BLaER1 (cell line): ENCODE data around the gene UMAD1.
A peak's percentile ranks its signal among the peaks of the same experiment; 100 is the strongest.

Experiments
- H3K27ac ChIP-seq: shearing (Covaris generic); formaldehyde crosslinking; 2 replicates; pipeline ENCODE4 v1.8.1; 2022
- H3K27me3 ChIP-seq: shearing (Covaris generic); formaldehyde crosslinking; 2 replicates; pipeline ENCODE4 v1.8.1; 2022
- H3K36me3 ChIP-seq: shearing (Covaris generic); formaldehyde crosslinking; 2 replicates; pipeline ENCODE4 v1.8.1; 2022
- H3K4me1 ChIP-seq: shearing (Covaris generic); formaldehyde crosslinking; 2 replicates; pipeline ENCODE4 v1.8.1; 2022
- H3K4me2 ChIP-seq: shearing (Covaris generic); formaldehyde crosslinking; 2 replicates; pipeline ENCODE4 v1.8.1; 2022
- H3K4me3 ChIP-seq: shearing (Covaris generic); formaldehyde crosslinking; 2 replicates; pipeline ENCODE4 v1.8.1; 2022
- H3K9ac ChIP-seq: shearing (Covaris generic); formaldehyde crosslinking; 2 replicates; pipeline ENCODE4 v1.8.1; 2022
- H3K9me3 ChIP-seq: shearing (Covaris generic); formaldehyde crosslinking; 2 replicates; pipeline ENCODE4 v1.8.1; 2022
- H4K20me1 ChIP-seq: shearing (Covaris generic); formaldehyde crosslinking; 2 replicates; pipeline ENCODE4 v1.8.1; 2022
- Cebpa-rat ChIP-seq: shearing (Covaris generic); IDR thresholded peaks from 2 replicates; pipeline ENCODE4 v1.8.1; 2022

The UMAD1 gene

DNA sequence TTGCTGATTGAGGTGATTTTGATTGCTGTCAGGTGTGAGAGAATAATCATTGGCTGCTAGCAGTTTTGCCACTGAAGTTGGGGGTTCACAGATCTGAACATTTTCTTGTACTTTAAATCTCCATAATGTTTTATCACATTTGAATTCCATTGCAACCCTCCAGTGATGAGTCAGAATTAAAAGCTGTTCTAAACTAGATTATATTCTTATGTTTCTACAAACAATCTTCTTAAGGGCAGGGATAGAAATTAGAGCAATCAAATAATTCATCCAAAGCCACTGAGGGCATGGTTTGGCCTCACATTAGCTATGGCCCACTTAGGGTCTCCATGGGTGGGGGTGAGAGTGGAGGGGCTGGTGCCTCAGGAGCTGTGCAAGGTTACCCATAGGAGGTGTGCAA, 130.9 kb downstream of the UMAD1 start:
- no peak overlapping the region for H3K4me2 ChIP-seq
- no peak for TF ChIP-seq Cebpa-rat

DNA sequence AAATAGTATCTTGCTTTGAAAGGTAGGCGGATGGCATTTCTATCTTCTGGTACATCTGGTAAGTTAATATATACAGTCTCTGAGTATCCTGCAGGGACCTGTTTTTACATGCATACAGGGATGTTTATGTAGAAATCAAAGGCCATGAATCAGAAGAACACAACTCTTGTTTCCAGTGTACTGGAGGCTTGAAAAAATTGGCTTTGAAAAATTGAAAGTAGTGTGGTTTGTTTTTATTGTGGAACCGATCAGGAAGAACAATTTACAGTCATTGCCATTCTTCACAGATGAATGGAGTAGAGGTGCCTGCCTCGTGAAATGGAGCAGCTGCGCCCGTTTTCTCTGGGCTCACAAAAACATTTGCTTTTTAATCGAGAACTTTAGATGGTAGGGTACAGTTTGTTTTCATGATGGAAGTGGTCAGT, 131.9 kb downstream of the UMAD1 start:
- 0 out of 2 replicates have a peak overlapping the region, but pooled peaks have one; percentile 4 for H3K27ac ChIP-seq
- no peaks in the 10 kb centered on the region for H4K20me1 ChIP-seq
- H3K4me1 ChIP-seq, result peaks cover 22% of the 10 kb centered on the region
- H3K27me3 ChIP-seq, result no peaks in the 10 kb centered on the region
- no peaks in the 10 kb centered on the region for H3K36me3 ChIP-seq
- peak overlapping the region; percentile 55 for H3K9ac ChIP-seq
- peak overlapping the region; percentile 69 for H3K4me2 ChIP-seq
- no peak for TF ChIP-seq Cebpa-rat
- no peaks in the 10 kb centered on the region for H3K9me3 ChIP-seq
- no peak overlapping the region for H3K4me3 ChIP-seq

More for the DNA sequence above, 130.9 kb downstream of the UMAD1 start:
- Histone ChIP-seq H3K9ac (no peak overlapping the region), H3K9me3 (no peaks in the 10 kb centered on the region), H4K20me1 (no peaks in the 10 kb centered on the region), H3K4me1 (peaks cover 22% of the 10 kb centered on the region), H3K36me3 (no peaks in the 10 kb centered on the region), H3K4me3 (no peak overlapping the region), H3K27ac (no peak overlapping the region), H3K27me3 (no peaks in the 10 kb centered on the region)

DNA sequence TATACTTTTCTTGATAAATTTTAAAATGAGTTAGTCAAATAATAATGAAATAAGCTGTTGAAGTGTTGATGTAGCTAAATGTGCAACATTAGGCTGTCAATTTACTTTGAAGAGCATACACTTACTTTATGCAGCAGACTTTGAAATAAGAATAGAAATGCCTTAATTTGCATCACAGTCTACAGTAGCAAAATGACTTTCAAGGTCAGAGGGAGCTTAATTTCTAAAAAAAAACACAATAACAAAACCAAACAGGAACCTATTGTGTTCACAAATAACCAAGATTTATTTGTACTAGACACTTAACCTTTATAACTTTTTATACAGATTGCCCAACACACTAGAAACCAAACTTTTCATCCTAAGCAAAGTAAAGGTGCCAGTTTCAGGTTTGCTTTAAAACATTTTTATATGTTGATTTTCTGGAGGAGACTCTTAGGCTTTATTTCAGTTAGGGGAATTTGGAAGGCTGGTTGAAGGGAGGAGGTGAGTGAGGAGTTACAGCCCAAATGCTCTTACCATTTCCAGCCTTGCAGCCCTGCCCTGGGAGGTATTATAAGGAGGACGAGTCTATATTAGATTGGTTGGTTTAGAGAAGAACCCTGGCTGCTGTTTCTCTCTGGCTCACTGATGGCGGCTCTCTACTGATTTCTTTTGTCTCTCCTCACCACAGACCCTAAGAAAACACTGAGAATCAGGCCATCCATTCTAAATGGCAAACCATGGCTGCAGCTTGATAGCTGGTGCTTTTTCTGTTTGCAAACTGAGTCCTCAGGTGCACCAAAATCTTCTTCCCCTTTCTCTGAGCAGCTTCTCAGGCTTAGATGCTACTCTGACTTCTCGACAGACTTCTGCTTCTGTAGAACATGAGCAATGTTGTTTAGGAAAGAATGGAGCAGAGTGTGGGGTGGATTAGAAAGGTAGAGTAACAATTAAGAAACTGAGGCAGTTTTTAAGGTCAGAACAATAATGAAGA, 133.1 kb downstream of the UMAD1 start:
- no peaks in the 10 kb centered on the region for H3K36me3 ChIP-seq
- H4K20me1 ChIP-seq, result no peaks in the 10 kb centered on the region
- no peaks in the 10 kb centered on the region for H3K27me3 ChIP-seq
- H3K9me3 ChIP-seq, result no peaks in the 10 kb centered on the region
- no peak overlapping the region for H3K4me3 ChIP-seq
- TF ChIP-seq Cebpa-rat, result no peak
- peaks cover 22% of the 10 kb centered on the region for H3K4me1 ChIP-seq
- peak overlapping the region; percentile 69 for H3K4me2 ChIP-seq
- H3K9ac ChIP-seq, result no peak overlapping the region
- no peak overlapping the region for H3K27ac ChIP-seq

- Histone ChIP-seq H3K9ac (no peak overlapping the region), H3K4me1 (peaks cover 7% of the 10 kb centered on the region), H3K9me3 (no peaks in the 10 kb centered on the region), H3K4me2 (no peak overlapping the region), H3K36me3 (no peaks in the 10 kb centered on the region), H4K20me1 (no peaks in the 10 kb centered on the region), H3K27ac (no peak overlapping the region), H3K4me3 (no peak overlapping the region), H3K27me3 (no peaks in the 10 kb centered on the region)
- no peak for TF ChIP-seq Cebpa-rat
Measured at GRCh38 chr7:7779888-7780287, 139.3 kb downstream of the UMAD1 start.

GRCh38 chr7:7783001-7783400, 142.4 kb downstream of the UMAD1 start:
- no peak overlapping the region for H3K4me3 ChIP-seq
- H3K4me2 ChIP-seq, result no peak overlapping the region
- H3K27me3 ChIP-seq, result no peaks in the 10 kb centered on the region

DNA sequence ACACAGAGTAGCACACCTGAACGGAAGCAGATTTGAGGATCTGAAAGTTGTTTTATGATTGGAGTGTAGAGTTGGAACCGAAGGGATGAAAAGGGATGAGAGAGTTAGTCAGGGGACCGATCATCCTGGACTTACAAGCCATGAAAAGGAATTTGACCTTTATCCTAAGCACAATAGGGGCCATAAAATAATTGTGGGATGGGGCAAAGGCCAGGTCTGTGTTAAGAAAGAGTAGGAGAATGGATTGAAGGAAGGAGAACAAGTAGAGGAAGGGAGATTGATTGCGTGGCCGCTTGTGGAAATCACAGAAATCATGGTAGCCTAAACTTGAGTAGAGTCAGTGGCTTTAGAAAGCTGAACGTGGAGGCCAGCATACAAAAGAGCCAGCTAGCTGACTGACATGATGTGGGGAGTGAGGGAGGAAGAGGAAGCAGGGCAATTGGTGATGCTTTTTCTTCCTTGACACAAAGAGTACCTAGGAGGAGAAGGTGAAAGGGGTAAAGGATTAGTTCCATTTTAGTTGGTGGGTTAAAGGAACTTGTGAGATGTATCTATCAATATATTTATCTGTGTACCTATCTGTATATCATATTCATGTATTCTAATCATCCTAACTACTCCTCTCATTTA, 144.9 kb downstream of the UMAD1 start:
- no peak for TF ChIP-seq Cebpa-rat
- Histone ChIP-seq H3K36me3 (no peaks in the 10 kb centered on the region), H3K27me3 (no peaks in the 10 kb centered on the region), H4K20me1 (no peaks in the 10 kb centered on the region), H3K9ac (no peak overlapping the region), H3K4me2 (no peak overlapping the region), H3K9me3 (no peaks in the 10 kb centered on the region), H3K4me3 (no peak overlapping the region), H3K27ac (no peak overlapping the region), H3K4me1 (no peaks in the 10 kb centered on the region)

More at GRCh38 chr7:7783001-7783400, 142.4 kb downstream of the UMAD1 start:
- Histone ChIP-seq H3K9ac (no peak overlapping the region), H3K27ac (no peak overlapping the region), H4K20me1 (no peaks in the 10 kb centered on the region), H3K9me3 (no peaks in the 10 kb centered on the region), H3K4me1 (peaks cover 7% of the 10 kb centered on the region), H3K36me3 (no peaks in the 10 kb centered on the region)
- TF ChIP-seq Cebpa-rat, result no peak

DNA sequence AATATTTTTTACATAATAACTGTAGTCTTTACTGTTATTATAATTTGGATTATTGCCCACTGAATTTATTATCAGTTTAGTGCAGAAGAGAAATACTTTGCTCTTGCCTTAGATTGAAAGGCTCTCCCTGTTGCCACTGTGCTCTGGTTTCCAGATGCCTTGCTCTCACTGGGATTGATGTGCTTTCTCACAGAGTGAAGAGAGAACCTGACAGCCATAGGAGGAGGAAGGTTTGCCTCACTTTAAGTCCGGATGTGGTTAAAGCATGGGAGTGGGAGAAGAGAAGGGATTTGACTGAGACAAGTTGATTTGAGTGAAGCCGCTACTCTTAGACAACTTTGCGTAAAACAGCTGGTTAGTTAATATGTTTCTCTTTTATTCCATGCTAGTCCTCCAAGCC, 146.0 kb downstream of the UMAD1 start:
- Histone ChIP-seq H3K4me3 (no peak overlapping the region), H3K4me2 (no peak overlapping the region), H3K36me3 (no peaks in the 10 kb centered on the region), H3K9ac (no peak overlapping the region), H3K4me1 (no peaks in the 10 kb centered on the region), H3K27me3 (no peaks in the 10 kb centered on the region), H3K27ac (no peak overlapping the region), H3K9me3 (no peaks in the 10 kb centered on the region), H4K20me1 (no peaks in the 10 kb centered on the region)
- no peak for TF ChIP-seq Cebpa-rat

- no peaks in the 10 kb centered on the region for H3K4me1 ChIP-seq
- H3K9ac ChIP-seq, result no peak overlapping the region
- no peak overlapping the region for H3K27ac ChIP-seq
- no peak for TF ChIP-seq Cebpa-rat
- H4K20me1 ChIP-seq, result no peaks in the 10 kb centered on the region
- H3K27me3 ChIP-seq, result no peaks in the 10 kb centered on the region
- no peaks in the 10 kb centered on the region for H3K36me3 ChIP-seq
- no peaks in the 10 kb centered on the region for H3K9me3 ChIP-seq
- H3K4me2 ChIP-seq, result no peak overlapping the region
- H3K4me3 ChIP-seq, result no peak overlapping the region
Measured at GRCh38 chr7:7789551-7789988, 149.0 kb downstream of the UMAD1 start.

DNA sequence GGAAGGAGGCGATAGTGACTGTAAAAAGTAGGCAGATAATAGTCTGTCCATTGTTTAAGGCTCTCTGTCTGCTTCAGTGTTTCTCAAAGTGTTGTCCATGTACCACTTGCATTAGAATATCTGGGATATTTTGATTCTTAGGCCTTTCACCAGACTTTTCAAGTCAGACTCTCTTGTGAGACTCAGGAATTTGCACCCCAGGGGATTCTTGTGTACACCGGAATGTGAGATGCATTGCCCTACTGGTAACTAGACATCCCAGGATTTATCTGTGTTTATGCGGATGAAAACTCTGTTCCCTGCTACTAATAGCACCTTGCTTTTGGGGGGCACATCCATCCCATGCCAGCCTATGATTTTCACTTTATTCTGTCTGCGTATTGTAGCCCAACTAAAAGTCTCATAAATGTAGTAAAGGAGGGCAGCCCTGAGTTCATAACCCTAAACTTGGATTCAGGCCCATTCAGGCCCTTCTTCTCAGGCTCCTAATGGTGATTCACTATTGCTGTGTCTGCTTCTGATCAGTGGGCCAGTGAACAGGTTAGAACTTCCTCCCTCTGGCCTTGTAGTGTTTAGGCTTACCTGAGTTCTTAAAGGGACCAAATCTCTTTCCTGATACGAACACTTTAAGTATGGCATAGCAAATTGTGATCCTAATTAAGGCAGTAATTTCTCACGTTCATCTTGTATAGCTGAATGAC, 149.6 kb downstream of the UMAD1 start:
- Histone ChIP-seq H3K4me3 (no peak overlapping the region), H3K36me3 (no peaks in the 10 kb centered on the region), H3K9me3 (no peaks in the 10 kb centered on the region), H3K9ac (no peak overlapping the region), H3K4me2 (no peak overlapping the region), H3K4me1 (no peaks in the 10 kb centered on the region), H3K27ac (no peak overlapping the region), H3K27me3 (no peaks in the 10 kb centered on the region), H4K20me1 (no peaks in the 10 kb centered on the region)
- TF ChIP-seq Cebpa-rat, result no peak
